Measurements from ENCODE around the gene MPDU1. TPM values are rescaled to one million over a fixed set of nuclear protein-coding genes. Genes with fewer than 3 reads are reported as not detected.
A peak's percentile ranks its signal among the peaks of the same experiment; 100 is the strongest.

Gene MPDU1
- total and polyA plus RNA-seq, 2 of the 4 experiments (the other 2 are of a cell fraction): 135 to 149 TPM

- Histone ChIP-seq H3K79me1 (ENCODE audit: low read depth in 1 of 2, low read length in 2 of 2) (peaks cover 13 to 19% of the 10 kb centered on the region in 2 experiments), H3K9me1 (ENCODE audit: insufficient read depth, low read length) (no peaks in the 10 kb centered on the region), H3K23ac (ENCODE audit: low read depth, low read length) (no peak overlapping the region), H3K9ac (ENCODE audit: low read depth, low read length) (no peak overlapping the region), H2AK9ac (replicated peaks; ENCODE audit: low read depth, low read length, poor library complexity) (peak overlapping the region; percentile 57), H3K4me2 (ENCODE audit: low read depth, low read length) (no peak overlapping the region), H2AK5ac (ENCODE audit: low read depth, low read length) (peak overlapping the region; percentile 27; the same call in 1 of the 2 replicates), H3K9me3 (ENCODE audit: control insufficient read depth, insufficient read depth, low read length) (no peaks in the 10 kb centered on the region), H3K18ac (ENCODE audit: low read depth, low read length) (no peak overlapping the region), H2BK5ac (ENCODE audit: low read depth, low read length, poor library complexity, severe bottlenecking) (no peak overlapping the region), H3K4me3 (ENCODE audit: insufficient read depth, low read depth, low read length) (no peak overlapping the region), H4K8ac (ENCODE audit: low read depth in 2 of 2, low read length in 2 of 2) (no peak overlapping the region), H3K36me3 (ENCODE audit: control insufficient read depth, insufficient read depth, low read length) (peaks cover 9% of the 10 kb centered on the region), H2BK20ac (ENCODE audit: low read depth, low read length) (no peak overlapping the region), H4K20me1 (ENCODE audit: insufficient read depth, low read length) (no peaks in the 10 kb centered on the region), H3K14ac (replicated peaks; ENCODE audit: low read depth, low read length) (no peak overlapping the region), H3K27me3 (ENCODE audit: control insufficient read depth, insufficient read depth, low read length) (no peaks in the 10 kb centered on the region), H2AFZ (replicated peaks; ENCODE audit: low read length, poor library complexity) (peak overlapping the region; percentile 99), H3K4me1 (ENCODE audit: control insufficient read depth, insufficient read depth, low read length) (peaks cover 9% of the 10 kb centered on the region), H3K27ac (ENCODE audit: insufficient read depth, low read length) (no peak overlapping the region), H4K5ac (ENCODE audit: low read depth, low read length) (no peak overlapping the region), H2BK15ac (ENCODE audit: low read depth, low read length) (no peak overlapping the region), H3K4ac (ENCODE audit: low read depth, low read length) (no peak overlapping the region), H4K91ac (ENCODE audit: insufficient read depth, low read depth, low read length) (no peak overlapping the region), H2BK120ac (ENCODE audit: low read depth, low read length) (no peak overlapping the region), H3K56ac (ENCODE audit: extremely low read depth, insufficient read depth, low read length) (no peak overlapping the region)
- ChIA-PET POLR2A (ENCODE audit: unreplicated experiment) (no interaction called here), CTCF (interaction anchor here (1.0 to 2.8 kb wide), 8 partner anchors 10 to 204 kb away, joined by 3 to 24 read pairs (median 6); partner anchors contain the start of genes MPDU1 and TMEM95)
- intact Hi-C loops (cut with micrococcal nuclease): loop anchor here (5.0 to 10.0 kb wide), 3 partner anchors 207 to 515 kb away; partner anchors contain the start of genes KCTD11, NEURL4 and SLC16A11
- WGBS, 2 experiments (ENCODE audit: extremely low coverage in 2 of 2, insufficient read length in 1 of 2): 40% methylated on average over 1 of the region's 18 CpGs; no CpG with 5 or more reads in 1 of the 2 experiments
- ATAC-seq (ENCODE audit: low read depth) (no peak), DNase-seq (no peak)
- no TSS peak for BruUV-seq (replicated peaks)
- in situ Hi-C loops (cut with MboI; ENCODE audit: low sequenced_read_pairs): loop anchor here (10.0 kb wide), 1 partner anchor 205 kb away; the partner anchor contains the start of genes KCTD11 and TMEM95
- dilution Hi-C loops (cut with HindIII; ENCODE audit: low sequenced_read_pairs, unreplicated experiment): no loop called here
- TF ChIP-seq MXI1 (IDR thresholded peaks at IDR 0.05; ENCODE audit: borderline replicate concordance, low read depth, low read length) (no peak), MAFK (IDR thresholded peaks at IDR 0.05; ENCODE audit: low read depth, low read length) (no peak), ELK1 (IDR thresholded peaks at IDR 0.05; ENCODE audit: borderline replicate concordance, low read depth, low read length) (no peak), MAZ (IDR thresholded peaks at IDR 0.05; ENCODE audit: borderline replicate concordance, low read depth, low read length) (no peak), RFX5 (IDR thresholded peaks at IDR 0.05; ENCODE audit: low read depth, low read length) (no peak), SMC3 (IDR thresholded peaks at IDR 0.05; ENCODE audit: low read depth, low read length) (no peak), CEBPB (IDR thresholded peaks at IDR 0.05; ENCODE audit: low read depth, low read length) (no peak), RCOR1 (IDR thresholded peaks at IDR 0.05; ENCODE audit: insufficient replicate concordance, low read length) (no peak), BHLHE40 (IDR thresholded peaks at IDR 0.05; ENCODE audit: low read depth, low read length) (no peak), USF2 (IDR thresholded peaks at IDR 0.05; ENCODE audit: low read depth, low read length) (no peak)
These were observed 24.1 kb upstream of the MPDU1 start for GRCh38 chr17:7559320-7560171.

All from IMR-90 (cell line).